Suprapubic skin (tissue), 4 donors: ENCODE data around the gene GSKIP.

Source experiments
- CTCF ChIP-seq, 2 donors: fragments of 200-600 bp in 1 of 2; fragments of 450-650 bp in 1 of 2; sonication (generic) in 1 of 2; IDR thresholded peaks; one replicate each; pipeline ENCODE4 v1.5.1; 2016 to 2019; ENCODE audit warnings: antibody characterized with exemption in 2 of 2, mild to moderate bottlenecking in 1 of 2, moderate library complexity in 1 of 2
- EP300 ChIP-seq: sonication (generic); formaldehyde crosslinking; IDR thresholded peaks from one replicate; pipeline ENCODE4 v1.6.1; 2017; ENCODE audit warnings: antibody characterized with exemption
- POLR2A ChIP-seq, 2 donors: fragments of 450-650 bp; IDR thresholded peaks; one replicate each; pipeline ENCODE4 v1.6.1; 2017; ENCODE audit warnings: antibody characterized with exemption in 2 of 2, mild to moderate bottlenecking in 2 of 2, moderate library complexity in 2 of 2
- POLR2AphosphoS5 ChIP-seq, 3 donors: sonication (generic); formaldehyde crosslinking; IDR thresholded peaks; one replicate each; pipeline ENCODE4 v1.6.1; 2017; ENCODE audit warnings: antibody characterized with exemption in 3 of 3

GRCh38 chr14:96384740-96385139, 21.4 kb downstream of the GSKIP start:
- TF ChIP-seq CTCF (IDR thresholded peaks at IDR 0.05) (no peak), POLR2A (IDR thresholded peaks at IDR 0.05) (no peak), EP300 (no peak), POLR2AphosphoS5 (IDR thresholded peaks at IDR 0.05) (no peak)
